K562 (cell line): ENCODE results near the gene PDGFD. TPM values are rescaled to one million over a fixed set of nuclear protein-coding genes. Genes with fewer than 3 reads are reported as not detected.

Source experiments
- ATAC-seq: fragments of 200-7000 bp; cut with Tn5 transposase; 3 replicates; pipeline ENCODE4 v1.9.1; 2020; ENCODE audit warnings: moderate library complexity
- BruUV-seq: library from RNA; stranded (reverse); fragments of 400-500 nt; replicated peaks from 2 replicates; lab custom pipeline; 2021; lab: Mats Ljungman, UMichigan
- CTCF ChIA-PET: fragments of 300-600 bp; formaldehyde crosslinking; extraction: SDS; loops from one replicate; lab custom pipeline; 2021; ENCODE audit warnings: low intra/inter-chr PET ratio; lab: Yijun Ruan, JAX
- POLR2A ChIA-PET: fragments of 300-600, 350-650 bp; sonication (Branson Sonifier 250); formaldehyde crosslinking; extraction: SDS; loops from one replicate; lab custom pipeline; 2021; ENCODE audit warnings: antibody characterized with exemption, inconsistent platforms; lab: Yijun Ruan, JAX
- DNase-seq, 4 experiments: peaks; one replicate each; pipeline versions ENCODE4 v3.0.0 to v3.0.0-alpha.2; 2011 to 2018; ENCODE audit warnings: low spot score in 3 of 4, mixed read lengths in 3 of 4; ENCODE audit errors: extremely low read depth in 1 of 4
- FAIRE-seq: peaks from 2 replicates; lab custom pipeline; 2011; peaks lifted over from hg19 to GRCh38; lab: Jason Lieb, UNC
- H2AFZ ChIP-seq: 2 replicates; pipeline ENCODE4 v1.6.0; 2011; ENCODE audit warnings: low read depth, low read length, control low read depth, inconsistent platforms
- H3K27ac ChIP-seq: fragments of 200-600 bp; 3 replicates; pipeline ENCODE4 v1.8.0; 2011; ENCODE audit warnings: low read depth, mild to moderate bottlenecking, control low read depth, inconsistent platforms, low read length, moderate library complexity, mixed read lengths; ENCODE audit errors: extremely low read depth
- H3K27me3 ChIP-seq, 2 experiments: fragments of 300-600 bp in 1 of 2; 2 replicates in 1 of 2; 3 replicates in 1 of 2; pipeline versions ENCODE4 v1.6.0 to v1.8.0; 2011; ENCODE audit warnings: inconsistent platforms in 2 of 2, low read length in 2 of 2, mild to moderate bottlenecking in 1 of 2, mixed read lengths in 1 of 2, moderate library complexity in 1 of 2; ENCODE audit not compliant: control insufficient read depth in 2 of 2, insufficient read depth in 2 of 2
- H3K36me3 ChIP-seq: fragments of 300-600 bp; 3 replicates; pipeline ENCODE4 v1.8.0; 2011; ENCODE audit warnings: mild to moderate bottlenecking, low read length, inconsistent platforms; ENCODE audit not compliant: control insufficient read depth, insufficient read depth
- H3K4me1 ChIP-seq, 2 experiments: fragments of 200-600 bp in 1 of 2; replicated peaks in 1 of 2; 2 replicates in 1 of 2; 3 replicates in 1 of 2; pipeline versions ENCODE4 v1.5.1 to v1.8.0; 2011; ENCODE audit warnings: inconsistent platforms in 2 of 2, low read length in 2 of 2, mild to moderate bottlenecking in 1 of 2, mixed read lengths in 1 of 2, moderate library complexity in 1 of 2; ENCODE audit not compliant: control insufficient read depth in 2 of 2, insufficient read depth in 2 of 2
- H3K4me2 ChIP-seq: 2 replicates; pipeline ENCODE4 v1.6.1; 2011; ENCODE audit warnings: low read length, control low read depth, inconsistent platforms, mixed read lengths; ENCODE audit not compliant: insufficient read depth
- H3K4me3 ChIP-seq: fragments of 200-600 bp; sonication (generic), shearing (Covaris generic); 2 replicates; pipeline ENCODE4 v1.5.1; 2016; ENCODE audit warnings: control low read depth, inconsistent platforms
- H3K79me2 ChIP-seq: fragments of 200-600 bp; 3 replicates; pipeline ENCODE4 v1.8.0; 2011; ENCODE audit warnings: low read length, inconsistent platforms; ENCODE audit not compliant: control insufficient read depth, insufficient read depth
- H3K9ac ChIP-seq, 2 experiments: 2 replicates each; pipeline versions ENCODE4 v1.6.0 to v1.6.1; 2011; ENCODE audit warnings: low read depth in 2 of 2, low read length in 2 of 2, control low read depth in 1 of 2, inconsistent platforms in 1 of 2, mild to moderate bottlenecking in 1 of 2, mixed read lengths in 1 of 2; ENCODE audit not compliant: insufficient read depth in 1 of 2
- H3K9me1 ChIP-seq: one replicate; pipeline ENCODE4 v1.6.0; 2011; ENCODE audit warnings: inconsistent platforms, mild to moderate bottlenecking, low read length, moderate library complexity; ENCODE audit not compliant: control insufficient read depth, insufficient read depth
- H3K9me3 ChIP-seq: replicated peaks from 2 replicates; pipeline ENCODE4 v1.5.1; 2011; ENCODE audit warnings: low read depth, low read length, inconsistent platforms; ENCODE audit not compliant: control insufficient read depth, insufficient read depth
- H4K20me1 ChIP-seq: replicated peaks from 2 replicates; pipeline ENCODE4 v1.6.1; 2011; ENCODE audit warnings: low read length, inconsistent platforms, mixed read lengths; ENCODE audit not compliant: control insufficient read depth, insufficient read depth
- CHCHD3 ChIP-seq: fragments of 250-450 bp; sonication (Bioruptor Pico); IDR thresholded peaks from 2 replicates; pipeline ENCODE4 v2.1.2; 2022; ENCODE audit warnings: mild to moderate bottlenecking
- DLX4 ChIP-seq: fragments of 250-450 bp; sonication (Bioruptor Pico); IDR thresholded peaks from 2 replicates; pipeline ENCODE4 v1.6.1; 2021; ENCODE audit warnings: mild to moderate bottlenecking
- ELF1 ChIP-seq: fragments of 200-800 bp; sonication (Bioruptor generic); IDR thresholded peaks from 2 replicates; pipeline ENCODE4 v1.6.1; 2016; ENCODE audit warnings: missing genetic modification characterization, missing compliant biosample characterization
- ESRRA ChIP-seq: fragments of 450-650 bp; IDR thresholded peaks from 2 replicates; pipeline ENCODE4 v1.6.1; 2014; ENCODE audit warnings: low read depth, mild to moderate bottlenecking, moderate library complexity, borderline replicate concordance
- FOXP4 ChIP-seq: sonication (generic); formaldehyde crosslinking; IDR thresholded peaks from 2 replicates; pipeline ENCODE4 v1.8.0; 2022; ENCODE audit warnings: mild to moderate bottlenecking, missing genetic modification reagents, borderline replicate concordance
- KDM5B ChIP-seq: fragments of 200-600 bp; sonication (generic); IDR thresholded peaks from 2 replicates; pipeline ENCODE4 v1.6.1; 2012; ENCODE audit warnings: low read depth, mild to moderate bottlenecking, moderate library complexity, low read length, control low read depth, inconsistent platforms; ENCODE audit not compliant: insufficient replicate concordance
- SMAD3 ChIP-seq: fragments of 450-650 bp; formaldehyde crosslinking; conservative IDR thresholded peaks from 2 replicates; pipeline ENCODE4 v1.4.0; 2020; ENCODE audit warnings: mild to moderate bottlenecking
- SREBF2 ChIP-seq: sonication (generic); formaldehyde crosslinking; IDR thresholded peaks from 2 replicates; pipeline ENCODE4 v1.4.0; 2020; ENCODE audit warnings: mild to moderate bottlenecking, missing genetic modification reagents
- TCF7L2 ChIP-seq: fragments of 150-350 bp; IDR thresholded peaks from 2 replicates; pipeline ENCODE4 v1.6.1; 2016; ENCODE audit warnings: low read depth, mild to moderate bottlenecking, low read length, moderate library complexity
- ZBTB9 ChIP-seq: fragments of 450-650 bp; formaldehyde crosslinking; IDR thresholded peaks from 2 replicates; pipeline ENCODE4 v1.4.0; 2020; ENCODE audit warnings: mild to moderate bottlenecking, moderate library complexity
- ZMIZ1 ChIP-seq, 2 experiments: fragments of 150-350 bp in 1 of 2; IDR thresholded peaks; 2 replicates each; pipeline ENCODE4 v1.6.1; 2012 to 2016; ENCODE audit warnings: low read depth in 2 of 2, low read length in 2 of 2, mild to moderate bottlenecking in 1 of 2, moderate library complexity in 1 of 2
- ZNF133 ChIP-seq: fragments of 250-450 bp; sonication (Bioruptor Pico); IDR thresholded peaks from 2 replicates; pipeline ENCODE4 v1.4.0; 2020; ENCODE audit warnings: mild to moderate bottlenecking
- ZNF436 ChIP-seq: fragments of 250-450, 450-650 bp; sonication (Bioruptor Pico); formaldehyde crosslinking; IDR thresholded peaks from 2 replicates; pipeline ENCODE4 v1.7.0; 2020; ENCODE audit warnings: mild to moderate bottlenecking
- ZNF695 ChIP-seq: fragments of 450-650 bp; formaldehyde crosslinking; IDR thresholded peaks from 2 replicates; pipeline ENCODE4 v1.4.0; 2020; ENCODE audit warnings: mild to moderate bottlenecking, moderate library complexity
- ZNF699 ChIP-seq: fragments of 250-450 bp; sonication (Bioruptor Pico); IDR thresholded peaks from 2 replicates; pipeline ENCODE4 v1.8.0; 2021; ENCODE audit warnings: mild to moderate bottlenecking, moderate library complexity; ENCODE audit not compliant: insufficient replicate concordance
- WGBS: fragments of 100-300 bp; shearing (Covaris generic); methylation state at CpG from one replicate; pipeline ENCODE4 v1.1.6; 2016; ENCODE audit warnings: low coverage, mixed read lengths; ENCODE audit not compliant: insufficient coverage; ENCODE audit errors: missing lambda C conversion rate; 5-methylcytosine and 5-hydroxymethylcytosine counted together
- in situ Hi-C: fragments of 300-500 bp; cut with MboI; formaldehyde crosslinking; loops from 4 replicates; pipeline ENCODE4 v1.15.0; 2018; ENCODE audit warnings: inconsistent platforms, mixed read lengths
- intact Hi-C: fragments of 100-400 bp; cut with micrococcal nuclease; formaldehyde crosslinking; loops from 2 replicates; pipeline ENCODE4 v1.14.2; 2022
- polyA plus RNA-seq, 8 experiments: library from polyadenylated mRNA; depleted of rRNA in 4 of 8; stranded (reverse) in 5 of 8; unstranded in 3 of 8; fragments of >200 nt; fragmentation: Nextera tagmentation in 2 of 8; fragmentation: Illumina TruSeq in 1 of 8; extraction: Ambion mirVana in 2 of 8; extraction: Trizol in 1 of 8; gene quantifications; 2 replicates each; pipeline versions ENCODE4 v1.2.1 to v1.2.3, GENCODE V29; 2011 to 2014; ENCODE audit warnings: inconsistent platforms in 1 of 8, missing spikeins in 1 of 8
- total RNA-seq, 7 experiments: library from RNA; depleted of rRNA in 6 of 7; stranded (reverse); fragments of >200 nt in 6 of 7; fragmentation: Illumina TruSeq in 2 of 7; extraction: Trizol in 2 of 7; gene quantifications; 2 replicates each; pipeline versions ENCODE4 v1.2.1 to v1.2.3, GENCODE V29; 2011 to 2021; ENCODE audit warnings: low replicate concordance in 1 of 7

Gene PDGFD
- total and polyA plus RNA-seq, 9 of the 15 experiments (the other 6 are each of a cell fraction or from before 2014, with no cell fraction given) = 0.11 TPM; not detected in 8

GRCh38 chr11:104106136-104106754 is 57.7 kb downstream of the PDGFD start:
- intact Hi-C loops = no loop called here
- 0% methylated on average over 5 of the region's 5 CpGs for WGBS
- H3K27ac ChIP-seq = no peak overlapping the region
- TF ChIP-seq FOXP4 (CRISPR knock-in tag) (no peak), SMAD3 (no peak), ZNF699 (CRISPR knock-in tag) (no peak), TCF7L2 (no peak), SREBF2 (CRISPR knock-in tag) (no peak), ZNF133 (no peak), CHCHD3 (CRISPR knock-in tag) (no peak), ESRRA (no peak), ZNF695 (CRISPR knock-in tag) (no peak), ZBTB9 (CRISPR knock-in tag) (no peak), DLX4 (CRISPR knock-in tag) (no peak), KDM5B (no peak), ZNF436 (no peak), ZMIZ1 (IDR thresholded peaks at IDR 0.05; ENCODE audit: low read depth in 2 of 2, low read length in 2 of 2) (no peak), ELF1 (no peak)

More at GRCh38 chr11:104106136-104106754, 57.7 kb downstream of the PDGFD start:
- DNase-seq = no peak
- no peak overlapping the region for H2AFZ ChIP-seq
- no peaks in the 10 kb centered on the region for H3K4me1 ChIP-seq
- H3K79me2 ChIP-seq = no peaks in the 10 kb centered on the region
- H4K20me1 ChIP-seq = no peaks in the 10 kb centered on the region
- H3K9me3 ChIP-seq = no peaks in the 10 kb centered on the region
- CTCF ChIA-PET = no interaction called here
- in situ Hi-C loops = no loop called here
- no peak for ATAC-seq
- no peaks in the 10 kb centered on the region for H3K9me1 ChIP-seq
- FAIRE-seq = no peak
- no peak overlapping the region for H3K9ac ChIP-seq
- H3K36me3 ChIP-seq = no peaks in the 10 kb centered on the region
- no peaks in the 10 kb centered on the region for H3K27me3 ChIP-seq
- POLR2A ChIA-PET = no interaction called here
- H3K4me2 ChIP-seq = no peak overlapping the region
- no TSS peak for BruUV-seq
- no peak overlapping the region for H3K4me3 ChIP-seq
